ENCODE measurements around the gene MACROD1. TPM values are rescaled to one million over a fixed set of nuclear protein-coding genes. Genes with fewer than 3 reads are reported as not detected.
A peak's percentile ranks its signal among the peaks of the same experiment; 100 is the strongest.

MACROD1 gene
- total RNA-seq, 1 donor from 2014 or later: 61.4 TPM

GRCh38 chr11:64178203-64178602 is 12.3 kb upstream of the MACROD1 start:
- no peaks in the 10 kb centered on the region for H3K36me3 ChIP-seq
- no peak overlapping the region for H3K27ac ChIP-seq
- DNase-seq (ENCODE audit: extremely low spot score in 2 of 2): no peak
- intact Hi-C loops (cut with DNase I): no loop called here
- no peak for TF ChIP-seq POLR2A (IDR thresholded peaks at IDR 0.05)
- no peak for TF ChIP-seq POLR2AphosphoS5 (IDR thresholded peaks at IDR 0.05; ENCODE audit: insufficient read depth in 1 of 2, low read depth in 1 of 2)
- TF ChIP-seq, protein P1, sequence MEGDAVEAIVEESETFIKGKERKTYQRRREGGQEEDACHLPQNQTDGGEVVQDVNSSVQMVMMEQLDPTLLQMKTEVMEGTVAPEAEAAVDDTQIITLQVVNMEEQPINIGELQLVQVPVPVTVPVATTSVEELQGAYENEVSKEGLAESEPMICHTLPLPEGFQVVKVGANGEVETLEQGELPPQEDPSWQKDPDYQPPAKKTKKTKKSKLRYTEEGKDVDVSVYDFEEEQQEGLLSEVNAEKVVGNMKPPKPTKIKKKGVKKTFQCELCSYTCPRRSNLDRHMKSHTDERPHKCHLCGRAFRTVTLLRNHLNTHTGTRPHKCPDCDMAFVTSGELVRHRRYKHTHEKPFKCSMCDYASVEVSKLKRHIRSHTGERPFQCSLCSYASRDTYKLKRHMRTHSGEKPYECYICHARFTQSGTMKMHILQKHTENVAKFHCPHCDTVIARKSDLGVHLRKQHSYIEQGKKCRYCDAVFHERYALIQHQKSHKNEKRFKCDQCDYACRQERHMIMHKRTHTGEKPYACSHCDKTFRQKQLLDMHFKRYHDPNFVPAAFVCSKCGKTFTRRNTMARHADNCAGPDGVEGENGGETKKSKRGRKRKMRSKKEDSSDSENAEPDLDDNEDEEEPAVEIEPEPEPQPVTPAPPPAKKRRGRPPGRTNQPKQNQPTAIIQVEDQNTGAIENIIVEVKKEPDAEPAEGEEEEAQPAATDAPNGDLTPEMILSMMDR (IDR thresholded peaks at IDR 0.05): no peak
- no peaks in the 10 kb centered on the region for H3K27me3 ChIP-seq
- H3K9me3 ChIP-seq: no peaks in the 10 kb centered on the region
- H3K4me3 ChIP-seq: no peak overlapping the region
- peaks cover 23% of the 10 kb centered on the region for H3K4me1 ChIP-seq

GRCh38 chr11:64176751-64177150 is 10.8 kb upstream of the MACROD1 start:
- no peak for DNase-seq (ENCODE audit: extremely low spot score in 2 of 2)
- H3K4me3 ChIP-seq: no peak overlapping the region
- no peak overlapping the region for H3K27ac ChIP-seq
- TF ChIP-seq POLR2AphosphoS5 (IDR thresholded peaks at IDR 0.05; ENCODE audit: insufficient read depth in 1 of 2, low read depth in 1 of 2) (no peak), POLR2A (IDR thresholded peaks at IDR 0.05) (no peak)
- TF ChIP-seq, protein P1 (IDR thresholded peaks at IDR 0.05): no peak
- no peaks in the 10 kb centered on the region for H3K27me3 ChIP-seq
- intact Hi-C loops (cut with DNase I): no loop called here
- H3K4me1 ChIP-seq: peaks cover 14% of the 10 kb centered on the region
- H3K9me3 ChIP-seq: no peaks in the 10 kb centered on the region
- H3K36me3 ChIP-seq: no peaks in the 10 kb centered on the region

GRCh38 chr11:64173616-64174355 is 7.9 kb upstream of the MACROD1 start:
- Histone ChIP-seq H3K9me3 (no peaks in the 10 kb centered on the region), H3K27me3 (no peaks in the 10 kb centered on the region), H3K4me1 (no peaks in the 10 kb centered on the region), H3K36me3 (no peaks in the 10 kb centered on the region), H3K4me3 (no peak overlapping the region), H3K27ac (no peak overlapping the region)
- intact Hi-C loops (cut with DNase I): no loop called here
- TF ChIP-seq, protein P1 (IDR thresholded peaks at IDR 0.05): no peak
- TF ChIP-seq POLR2A (IDR thresholded peaks at IDR 0.05): no peak
- TF ChIP-seq POLR2AphosphoS5 (IDR thresholded peaks at IDR 0.05; ENCODE audit: insufficient read depth in 1 of 2, low read depth in 1 of 2): no peak
- DNase-seq (ENCODE audit: extremely low spot score in 2 of 2): no peak

GRCh38 chr11:64170419-64170818 is 4.5 kb upstream of the MACROD1 start:
- H3K9me3 ChIP-seq: no peaks in the 10 kb centered on the region
- no peaks in the 10 kb centered on the region for H3K27me3 ChIP-seq
- no peak overlapping the region for H3K4me3 ChIP-seq
- no peak overlapping the region for H3K27ac ChIP-seq
- H3K4me1 ChIP-seq: peaks cover 17% of the 10 kb centered on the region
- intact Hi-C loops (cut with DNase I): no loop called here
- no peak for DNase-seq (ENCODE audit: extremely low spot score in 2 of 2)
- H3K36me3 ChIP-seq: no peaks in the 10 kb centered on the region
- TF ChIP-seq POLR2A (IDR thresholded peaks at IDR 0.05) (no peak), POLR2AphosphoS5 (IDR thresholded peaks at IDR 0.05; ENCODE audit: insufficient read depth in 1 of 2, low read depth in 1 of 2) (no peak)
- TF ChIP-seq, protein P1 (IDR thresholded peaks at IDR 0.05): no peak

DNA sequence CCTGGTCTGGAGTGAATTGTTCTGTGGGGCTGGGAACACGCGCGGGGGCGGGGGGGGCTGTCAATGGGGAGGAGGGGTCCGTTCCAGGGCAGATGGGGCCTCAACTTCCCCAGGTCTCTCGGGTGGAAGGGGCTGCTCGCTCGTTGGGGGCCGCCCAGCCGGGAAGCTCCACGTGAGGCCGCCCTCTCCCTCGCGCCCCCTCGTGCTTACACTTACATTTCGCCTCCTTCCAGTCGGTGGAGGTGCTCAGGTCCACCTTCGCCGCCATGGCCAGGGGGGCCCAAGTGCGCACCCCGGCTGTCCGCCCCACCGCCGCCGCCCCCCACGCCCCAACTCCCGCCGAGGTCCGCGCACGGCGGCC is 452 bp downstream of the MACROD1 start:
- Histone ChIP-seq H3K4me3 (peak overlapping the region; percentile 59 to 65), H3K27me3 (no peaks in the 10 kb centered on the region), H3K27ac (peak overlapping the region; percentile 82), H3K36me3 (no peaks in the 10 kb centered on the region), H3K4me1 (peaks cover 30% of the 10 kb centered on the region), H3K9me3 (no peaks in the 10 kb centered on the region)
- TF ChIP-seq POLR2A (IDR thresholded peaks at IDR 0.05) (no peak), POLR2AphosphoS5 (IDR thresholded peaks at IDR 0.05; ENCODE audit: insufficient read depth in 1 of 2, low read depth in 1 of 2) (no peak)
- TF ChIP-seq, protein P1 (IDR thresholded peaks at IDR 0.05): no peak
- DNase-seq (ENCODE audit: extremely low spot score in 2 of 2): no peak
- intact Hi-C loops (cut with DNase I): loop anchor here (10.0 kb wide), 1 partner anchor 1401 kb away; the partner anchor contains the start of gene POLR2G
